SU-DHL-6 (cell line): Measurements from ENCODE around the gene CASP8.

Experiments
- H2AFZ ChIP-seq: fragments of 200-600 bp; sonication (generic); 2 replicates; pipeline ENCODE4 v1.6.1; 2014; ENCODE audit warnings: low read depth, mild to moderate bottlenecking, moderate library complexity, mixed read lengths, antibody characterized with exemption, low read length; ENCODE audit not compliant: severe bottlenecking
- H3F3A ChIP-seq: fragments of 200-600 bp; shearing (Covaris generic); 2 replicates; pipeline ENCODE4 v1.6.0; 2016; ENCODE audit warnings: antibody characterized with exemption, mild to moderate bottlenecking; ENCODE audit not compliant: insufficient read depth
- H3K27ac ChIP-seq: fragments of 200-600 bp; sonication (generic); 2 replicates; pipeline ENCODE4 v1.5.1; 2016; ENCODE audit warnings: low read depth, mild to moderate bottlenecking, low read length, moderate library complexity, mixed read lengths
- H3K27me3 ChIP-seq: fragments of 200-600 bp; sonication (generic), shearing (Covaris generic); 2 replicates; pipeline ENCODE4 v1.6.0; 2014; ENCODE audit warnings: mild to moderate bottlenecking, low read length
- H3K36me3 ChIP-seq: fragments of 200-600 bp; sonication (generic); 2 replicates; pipeline ENCODE4 v1.6.1; 2014; ENCODE audit warnings: mild to moderate bottlenecking, low read length, mixed read lengths
- H3K4me2 ChIP-seq: fragments of 300-600, 200-600 bp; shearing (Covaris generic), sonication (generic); 2 replicates; pipeline ENCODE4 v1.6.0; 2014; ENCODE audit warnings: low read length, low read depth, mild to moderate bottlenecking; ENCODE audit not compliant: poor library complexity, severe bottlenecking
- H3K4me3 ChIP-seq: fragments of 200-600 bp; sonication (generic); 2 replicates; pipeline ENCODE4 v1.5.1; 2014; ENCODE audit warnings: antibody characterized with exemption, low read length, mild to moderate bottlenecking, mixed read lengths; ENCODE audit not compliant: insufficient read depth, poor library complexity, severe bottlenecking
- H3K79me2 ChIP-seq: fragments of 200-600 bp; sonication (generic); 2 replicates; pipeline ENCODE4 v1.6.1; 2014; ENCODE audit warnings: mild to moderate bottlenecking, low read length, moderate library complexity; ENCODE audit not compliant: insufficient read depth
- H3K9ac ChIP-seq: fragments of 200-600 bp; sonication (generic); 2 replicates; pipeline ENCODE4 v1.7.0; 2014; ENCODE audit warnings: mild to moderate bottlenecking, low read length
- H3K9me2 ChIP-seq: fragments of 200-600 bp; sonication (generic); replicated peaks from 2 replicates; pipeline ENCODE4 v1.6.1; 2014; ENCODE audit warnings: low read length; ENCODE audit not compliant: insufficient read depth
- H3K9me3 ChIP-seq: fragments of 200-600 bp; sonication (generic); 2 replicates; pipeline ENCODE4 v1.6.1; 2014; ENCODE audit warnings: low read length, mixed read lengths; ENCODE audit not compliant: insufficient read depth
- H4K20me1 ChIP-seq: fragments of 200-600 bp; sonication (generic); 2 replicates; pipeline ENCODE4 v1.6.1; 2014; ENCODE audit warnings: low read depth, mild to moderate bottlenecking, antibody characterized with exemption, low read length, moderate library complexity, mixed read lengths
- EZH2phosphoT487 ChIP-seq: fragments of 200-600 bp; sonication (generic), shearing (Covaris generic); conservative IDR thresholded peaks from 2 replicates; pipeline ENCODE4 v1.6.1; 2018; ENCODE audit warnings: mild to moderate bottlenecking, antibody characterized with exemption, low read length, moderate library complexity, mixed read lengths
- TF ChIP-seq, protein P1 (sequence below): fragments of 200-600 bp; sonication (generic); IDR thresholded peaks from one replicate; pipeline ENCODE4 v1.5.1; 2017; ENCODE audit warnings: antibody characterized with exemption, mild to moderate bottlenecking, low read length, moderate library complexity; ENCODE audit not compliant: insufficient read depth, poor library complexity, severe bottlenecking

Gene CASP8

DNA sequence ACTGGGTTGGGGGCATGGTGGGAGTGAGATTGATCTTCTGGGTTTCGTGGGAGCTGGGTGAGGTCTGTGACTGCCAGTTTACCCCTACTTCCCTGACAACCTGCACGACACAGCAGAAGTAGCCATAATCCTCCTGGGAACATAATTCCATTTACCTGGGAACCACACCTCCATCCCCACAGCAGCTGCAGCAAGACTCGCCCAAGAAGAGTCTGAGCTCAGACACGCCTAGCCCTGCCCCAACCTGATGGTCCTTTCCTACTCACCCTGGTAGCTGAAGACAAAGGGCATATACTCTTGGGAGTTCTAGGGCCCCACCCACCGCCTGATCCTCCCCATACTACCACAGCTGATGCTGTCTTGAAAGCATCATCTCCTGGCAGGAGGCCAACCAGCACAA, 53.0 kb downstream of the CASP8 start:
- no peaks in the 10 kb centered on the region for H3K27me3 ChIP-seq
- no peaks in the 10 kb centered on the region for H4K20me1 ChIP-seq
- no peak for TF ChIP-seq EZH2phosphoT487
- TF ChIP-seq, protein P1, sequence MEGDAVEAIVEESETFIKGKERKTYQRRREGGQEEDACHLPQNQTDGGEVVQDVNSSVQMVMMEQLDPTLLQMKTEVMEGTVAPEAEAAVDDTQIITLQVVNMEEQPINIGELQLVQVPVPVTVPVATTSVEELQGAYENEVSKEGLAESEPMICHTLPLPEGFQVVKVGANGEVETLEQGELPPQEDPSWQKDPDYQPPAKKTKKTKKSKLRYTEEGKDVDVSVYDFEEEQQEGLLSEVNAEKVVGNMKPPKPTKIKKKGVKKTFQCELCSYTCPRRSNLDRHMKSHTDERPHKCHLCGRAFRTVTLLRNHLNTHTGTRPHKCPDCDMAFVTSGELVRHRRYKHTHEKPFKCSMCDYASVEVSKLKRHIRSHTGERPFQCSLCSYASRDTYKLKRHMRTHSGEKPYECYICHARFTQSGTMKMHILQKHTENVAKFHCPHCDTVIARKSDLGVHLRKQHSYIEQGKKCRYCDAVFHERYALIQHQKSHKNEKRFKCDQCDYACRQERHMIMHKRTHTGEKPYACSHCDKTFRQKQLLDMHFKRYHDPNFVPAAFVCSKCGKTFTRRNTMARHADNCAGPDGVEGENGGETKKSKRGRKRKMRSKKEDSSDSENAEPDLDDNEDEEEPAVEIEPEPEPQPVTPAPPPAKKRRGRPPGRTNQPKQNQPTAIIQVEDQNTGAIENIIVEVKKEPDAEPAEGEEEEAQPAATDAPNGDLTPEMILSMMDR, result no peak
- H3K9me2 ChIP-seq, result no peaks in the 10 kb centered on the region
- H3K27ac ChIP-seq, result no peak overlapping the region
- no peak overlapping the region for H3K4me2 ChIP-seq
- no peak overlapping the region for H3K9ac ChIP-seq
- no peak overlapping the region for H3K4me3 ChIP-seq
- no peaks in the 10 kb centered on the region for H3F3A ChIP-seq
- H3K36me3 ChIP-seq, result no peaks in the 10 kb centered on the region
- H3K9me3 ChIP-seq, result no peaks in the 10 kb centered on the region
- H3K79me2 ChIP-seq, result no peaks in the 10 kb centered on the region
- no peak overlapping the region for H2AFZ ChIP-seq

DNA sequence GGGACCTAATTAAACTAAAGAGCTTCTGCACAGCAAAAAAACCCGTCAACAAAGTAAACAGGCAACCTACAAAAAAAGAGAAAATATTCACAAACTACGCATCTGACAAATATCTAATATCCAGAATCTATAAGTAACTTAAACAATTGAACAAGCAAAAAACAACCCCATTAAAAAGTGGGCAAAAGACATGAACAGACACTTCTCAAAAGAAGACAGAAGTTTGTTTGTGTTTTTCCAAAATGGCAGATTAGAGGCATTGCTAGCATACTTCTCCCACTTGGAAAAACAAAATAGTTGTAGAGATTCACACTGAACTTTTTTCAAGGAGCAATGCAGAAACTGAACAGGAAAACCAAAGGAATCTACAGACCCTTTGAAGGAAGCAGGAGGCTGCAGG, 59.2 kb downstream of the CASP8 start:
- Histone ChIP-seq H3F3A (no peaks in the 10 kb centered on the region), H3K36me3 (no peaks in the 10 kb centered on the region), H3K9ac (no peak overlapping the region), H3K9me3 (no peaks in the 10 kb centered on the region; the same call in 1 of the 2 replicates), H3K4me3 (no peak overlapping the region), H3K9me2 (no peaks in the 10 kb centered on the region), H3K79me2 (no peaks in the 10 kb centered on the region), H4K20me1 (no peaks in the 10 kb centered on the region), H3K27me3 (no peaks in the 10 kb centered on the region), H3K4me2 (no peak overlapping the region), H2AFZ (no peak overlapping the region), H3K27ac (no peak overlapping the region)
- no peak for TF ChIP-seq EZH2phosphoT487
- TF ChIP-seq, protein P1, result no peak

DNA sequence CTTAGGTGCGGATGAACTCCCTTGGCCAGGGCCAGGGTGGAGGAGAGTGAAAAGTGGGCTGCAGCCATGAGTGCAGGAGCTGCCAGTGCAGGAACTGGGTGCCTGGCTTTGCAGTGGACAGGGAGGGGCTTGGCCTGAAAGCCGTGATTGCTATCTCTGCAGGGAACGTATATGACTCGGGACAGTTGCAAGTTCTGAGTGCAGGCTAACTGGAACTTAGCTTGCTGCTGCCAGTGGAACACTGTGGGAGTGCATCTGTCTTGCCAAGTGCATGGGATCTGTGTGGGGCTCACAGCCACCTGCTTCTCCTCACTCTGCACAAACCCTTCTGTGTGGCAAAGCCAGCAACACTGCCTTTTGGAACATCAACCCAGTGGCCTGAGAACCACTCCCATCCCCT, 59.9 kb downstream of the CASP8 start:
- H3K4me3 ChIP-seq, result no peak overlapping the region
- no peaks in the 10 kb centered on the region for H3K79me2 ChIP-seq
- H3K36me3 ChIP-seq, result no peaks in the 10 kb centered on the region
- no peaks in the 10 kb centered on the region for H4K20me1 ChIP-seq
- H3K9me2 ChIP-seq, result no peaks in the 10 kb centered on the region
- no peaks in the 10 kb centered on the region for H3F3A ChIP-seq
- H3K9me3 ChIP-seq, result no peaks in the 10 kb centered on the region; the same call in 1 of the 2 replicates
- H3K9ac ChIP-seq, result no peak overlapping the region
- H2AFZ ChIP-seq, result no peak overlapping the region
- no peak overlapping the region for H3K27ac ChIP-seq
- no peaks in the 10 kb centered on the region for H3K27me3 ChIP-seq
- no peak overlapping the region for H3K4me2 ChIP-seq
- TF ChIP-seq EZH2phosphoT487, result no peak
- TF ChIP-seq, protein P1, result no peak
